Left ventricle myocardium inferior (tissue), 1 donor: ENCODE data around the gene ABHD5. TPM values are rescaled to one million over a fixed set of nuclear protein-coding genes. Genes with fewer than 3 reads are reported as not detected.

Source experiments
- DNase-seq: peaks from one replicate; pipeline ENCODE4 v3.0.0-alpha.2; 2020
- H3K27ac ChIP-seq: fragments of 200-600 bp; replicated peaks from 2 replicates; pipeline ENCODE4 v1.8.0; 2021
- H3K27me3 ChIP-seq: fragments of 200-600 bp; 2 replicates; pipeline ENCODE4 v1.8.0; 2021; ENCODE audit warnings: low read depth
- H3K36me3 ChIP-seq: fragments of 200-600 bp; 2 replicates; pipeline ENCODE4 v1.8.0; 2021
- H3K4me1 ChIP-seq: fragments of 200-600 bp; 2 replicates; pipeline ENCODE4 v1.8.0; 2021
- H3K4me3 ChIP-seq: fragments of 200-600 bp; 2 replicates; pipeline ENCODE4 v1.8.0; 2021; ENCODE audit warnings: mild to moderate bottlenecking, moderate library complexity
- H3K9me3 ChIP-seq: fragments of 200-600 bp; replicated peaks from 2 replicates; pipeline ENCODE4 v1.8.0; 2021
- CTCF ChIP-seq: fragments of 200-600 bp; IDR thresholded peaks from 2 replicates; pipeline ENCODE4 v1.8.0; 2021; ENCODE audit warnings: antibody characterized with exemption, mild to moderate bottlenecking, borderline replicate concordance
- intact Hi-C: fragments of 100-400 bp; cut with micrococcal nuclease; formaldehyde crosslinking; loops from one replicate; pipeline ENCODE4 v1.11.0; 2022
- total RNA-seq: library from RNA; stranded (reverse); fragmentation: NEBNext Ultra II Directional; extraction: Animal tissue kit (Norgen Biotek cat#: 25700); gene quantifications from one replicate; pipeline ENCODE4 v1.2.1, GENCODE V29; 2021
- donor health status: DM: no; HTN: yes; CAD: no; lungs with severe emphysema.

The ABHD5 gene
- total RNA-seq, 1 donor from 2014 or later, result 24.1 TPM

DNA sequence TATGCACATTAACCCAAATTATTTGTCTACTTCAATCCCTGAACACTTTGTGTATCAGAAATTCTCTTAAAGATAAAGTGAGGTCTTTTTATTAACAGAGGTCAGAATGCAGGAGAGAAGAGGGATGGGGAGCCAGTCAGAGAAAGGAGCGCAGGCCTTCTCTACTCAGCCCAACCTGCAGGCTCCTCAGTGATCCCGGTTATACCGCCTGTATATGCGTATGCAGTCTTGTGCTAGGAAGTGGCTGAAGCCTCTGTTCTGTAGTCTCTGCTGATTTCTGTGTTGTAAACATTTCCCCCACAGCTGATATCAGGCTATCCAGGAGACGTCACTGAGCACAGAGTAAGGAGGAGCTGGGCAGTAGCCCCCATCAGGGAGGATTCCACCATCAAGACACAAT lies 57.9 kb downstream of the ABHD5 start:
- H3K4me1 ChIP-seq, result peaks cover 3% of the 10 kb centered on the region
- H3K27me3 ChIP-seq, result no peaks in the 10 kb centered on the region
- peaks cover 14% of the 10 kb centered on the region for H3K9me3 ChIP-seq
- H3K4me3 ChIP-seq, result no peak overlapping the region
- no peak for DNase-seq
- intact Hi-C loops, result no loop called here
- no peak for TF ChIP-seq CTCF
- H3K27ac ChIP-seq, result no peak overlapping the region
- H3K36me3 ChIP-seq, result no peaks in the 10 kb centered on the region

GRCh38 chr3:43752905-43753304 lies 62.2 kb downstream of the ABHD5 start:
- Histone ChIP-seq H3K4me1 (peaks cover 11% of the 10 kb centered on the region), H3K4me3 (no peak overlapping the region), H3K27ac (no peak overlapping the region), H3K36me3 (no peaks in the 10 kb centered on the region), H3K9me3 (no peaks in the 10 kb centered on the region), H3K27me3 (no peaks in the 10 kb centered on the region)
- intact Hi-C loops, result no loop called here
- no peak for TF ChIP-seq CTCF
- no peak for DNase-seq

GRCh38 chr3:43753741-43754715 lies 63.3 kb downstream of the ABHD5 start:
- no peaks in the 10 kb centered on the region for H3K36me3 ChIP-seq
- TF ChIP-seq CTCF, result no peak
- intact Hi-C loops, result no loop called here
- no peak for DNase-seq
- no peaks in the 10 kb centered on the region for H3K27me3 ChIP-seq
- H3K27ac ChIP-seq, result no peak overlapping the region
- peaks cover 17% of the 10 kb centered on the region for H3K4me1 ChIP-seq
- H3K4me3 ChIP-seq, result no peak overlapping the region
- no peaks in the 10 kb centered on the region for H3K9me3 ChIP-seq

DNA sequence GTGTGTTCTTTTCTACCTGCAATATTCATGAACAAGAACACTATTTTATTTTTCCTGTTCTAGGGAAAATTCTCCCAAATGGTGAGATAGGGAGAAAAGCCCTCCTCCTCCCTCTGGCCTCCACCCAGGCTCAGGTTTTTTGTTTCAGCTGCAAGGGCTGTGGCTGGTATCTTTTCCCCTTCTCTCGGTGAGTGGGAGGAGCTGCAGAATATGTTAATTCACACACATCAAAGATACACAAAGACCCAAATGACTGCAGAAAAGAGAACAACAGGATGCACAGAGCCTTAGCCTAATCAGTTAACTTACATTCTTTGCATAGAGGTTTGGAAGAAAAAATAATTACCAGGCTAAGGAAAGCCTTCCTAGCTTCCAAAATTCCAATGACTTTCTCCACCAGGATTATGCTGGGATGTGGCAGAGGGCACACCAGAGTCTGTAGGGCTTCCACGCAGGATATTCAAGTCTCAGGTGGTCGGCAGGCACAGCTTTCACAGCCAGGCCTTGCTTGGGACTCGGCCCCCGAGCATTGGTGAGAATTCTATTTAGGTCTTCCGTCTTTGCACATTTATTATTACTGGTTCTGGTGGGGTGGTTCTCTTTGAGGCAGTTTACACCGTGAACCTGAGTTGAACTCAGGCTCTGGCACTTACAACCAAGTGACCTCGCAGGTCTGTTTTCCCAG lies 64.9 kb downstream of the ABHD5 start:
- TF ChIP-seq CTCF, result no peak
- Histone ChIP-seq H3K27me3 (no peaks in the 10 kb centered on the region), H3K4me1 (peaks cover 27% of the 10 kb centered on the region), H3K27ac (no peak overlapping the region), H3K9me3 (no peaks in the 10 kb centered on the region), H3K4me3 (no peak overlapping the region), H3K36me3 (no peaks in the 10 kb centered on the region)
- intact Hi-C loops, result no loop called here
- DNase-seq, result no peak

GRCh38 chr3:43757666-43758321 lies 67.1 kb downstream of the ABHD5 start:
- no peak for TF ChIP-seq CTCF
- Histone ChIP-seq H3K27me3 (no peaks in the 10 kb centered on the region), H3K9me3 (no peaks in the 10 kb centered on the region), H3K4me3 (no peak overlapping the region), H3K27ac (no peak overlapping the region), H3K4me1 (peaks cover 27% of the 10 kb centered on the region), H3K36me3 (no peaks in the 10 kb centered on the region)
- no peak for DNase-seq
- intact Hi-C loops, result no loop called here
